PC-3 (cell line): ENCODE data around the gene UTP14C.

Experiments
- EZH2 ChIP-seq: fragments of 300-600 bp; sonication (generic); IDR thresholded peaks from one replicate; pipeline ENCODE4 v1.6.1; 2017; ENCODE audit warnings: antibody characterized with exemption, mild to moderate bottlenecking, low read length; ENCODE audit not compliant: unreplicated experiment
- EZH2phosphoT487 ChIP-seq: fragments of 300-600 bp; sonication (generic); IDR thresholded peaks from 2 replicates; pipeline ENCODE4 v1.6.1; 2018; ENCODE audit warnings: mild to moderate bottlenecking, antibody characterized with exemption, low read length, borderline replicate concordance
- TF ChIP-seq, protein P1 (sequence below): fragments of 300-600 bp; sonication (generic); conservative IDR thresholded peaks from 2 replicates; pipeline ENCODE4 v1.5.1; 2017; ENCODE audit warnings: antibody characterized with exemption, low read depth, mild to moderate bottlenecking, low read length

DNA sequence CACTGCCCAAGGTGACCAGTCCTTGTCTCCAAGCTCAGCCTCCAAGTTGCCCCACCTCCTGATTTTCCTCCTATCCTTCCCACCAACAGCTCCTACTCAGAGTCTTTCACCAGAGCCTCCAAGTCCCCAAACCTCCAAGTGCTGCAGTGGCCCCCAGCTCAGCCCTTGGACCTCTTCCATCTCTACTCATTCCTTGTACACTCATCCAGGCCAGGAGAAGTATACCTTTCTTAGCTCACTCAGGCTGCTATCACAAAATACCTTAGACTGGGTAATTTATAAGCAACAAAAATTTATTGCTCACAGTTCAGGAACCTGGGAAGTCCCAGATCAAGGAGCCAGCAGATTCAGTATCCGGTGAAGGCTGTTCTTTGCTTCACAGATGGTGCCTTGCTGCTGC lies 24.6 kb upstream of the UTP14C start:
- TF ChIP-seq, protein P1, sequence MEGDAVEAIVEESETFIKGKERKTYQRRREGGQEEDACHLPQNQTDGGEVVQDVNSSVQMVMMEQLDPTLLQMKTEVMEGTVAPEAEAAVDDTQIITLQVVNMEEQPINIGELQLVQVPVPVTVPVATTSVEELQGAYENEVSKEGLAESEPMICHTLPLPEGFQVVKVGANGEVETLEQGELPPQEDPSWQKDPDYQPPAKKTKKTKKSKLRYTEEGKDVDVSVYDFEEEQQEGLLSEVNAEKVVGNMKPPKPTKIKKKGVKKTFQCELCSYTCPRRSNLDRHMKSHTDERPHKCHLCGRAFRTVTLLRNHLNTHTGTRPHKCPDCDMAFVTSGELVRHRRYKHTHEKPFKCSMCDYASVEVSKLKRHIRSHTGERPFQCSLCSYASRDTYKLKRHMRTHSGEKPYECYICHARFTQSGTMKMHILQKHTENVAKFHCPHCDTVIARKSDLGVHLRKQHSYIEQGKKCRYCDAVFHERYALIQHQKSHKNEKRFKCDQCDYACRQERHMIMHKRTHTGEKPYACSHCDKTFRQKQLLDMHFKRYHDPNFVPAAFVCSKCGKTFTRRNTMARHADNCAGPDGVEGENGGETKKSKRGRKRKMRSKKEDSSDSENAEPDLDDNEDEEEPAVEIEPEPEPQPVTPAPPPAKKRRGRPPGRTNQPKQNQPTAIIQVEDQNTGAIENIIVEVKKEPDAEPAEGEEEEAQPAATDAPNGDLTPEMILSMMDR = no peak
- TF ChIP-seq EZH2 (no peak), EZH2phosphoT487 (no peak)
